Dermis blood vessel endothelial cell (primary cell): ENCODE results near the gene B3GNT4. TPM values are rescaled to one million over a fixed set of nuclear protein-coding genes. Genes with fewer than 3 reads are reported as not detected.
"Not testable (repeated sequence)": the region's sequence is repeated elsewhere in the genome, so short reads cannot be mapped to it uniquely, and the experiment has no call there.

ENCODE experiments used
- DNase-seq: peaks from one replicate; pipeline ENCODE4 v3.0.0; 2010
- total RNA-seq: library from RNA; depleted of rRNA; stranded (reverse); fragments of >200 nt; gene quantifications from 2 replicates; pipeline ENCODE4 v1.2.3, GENCODE V29; 2014

B3GNT4 gene
- total RNA-seq, 1 donor from 2014 or later: 0.17 TPM

DNA sequence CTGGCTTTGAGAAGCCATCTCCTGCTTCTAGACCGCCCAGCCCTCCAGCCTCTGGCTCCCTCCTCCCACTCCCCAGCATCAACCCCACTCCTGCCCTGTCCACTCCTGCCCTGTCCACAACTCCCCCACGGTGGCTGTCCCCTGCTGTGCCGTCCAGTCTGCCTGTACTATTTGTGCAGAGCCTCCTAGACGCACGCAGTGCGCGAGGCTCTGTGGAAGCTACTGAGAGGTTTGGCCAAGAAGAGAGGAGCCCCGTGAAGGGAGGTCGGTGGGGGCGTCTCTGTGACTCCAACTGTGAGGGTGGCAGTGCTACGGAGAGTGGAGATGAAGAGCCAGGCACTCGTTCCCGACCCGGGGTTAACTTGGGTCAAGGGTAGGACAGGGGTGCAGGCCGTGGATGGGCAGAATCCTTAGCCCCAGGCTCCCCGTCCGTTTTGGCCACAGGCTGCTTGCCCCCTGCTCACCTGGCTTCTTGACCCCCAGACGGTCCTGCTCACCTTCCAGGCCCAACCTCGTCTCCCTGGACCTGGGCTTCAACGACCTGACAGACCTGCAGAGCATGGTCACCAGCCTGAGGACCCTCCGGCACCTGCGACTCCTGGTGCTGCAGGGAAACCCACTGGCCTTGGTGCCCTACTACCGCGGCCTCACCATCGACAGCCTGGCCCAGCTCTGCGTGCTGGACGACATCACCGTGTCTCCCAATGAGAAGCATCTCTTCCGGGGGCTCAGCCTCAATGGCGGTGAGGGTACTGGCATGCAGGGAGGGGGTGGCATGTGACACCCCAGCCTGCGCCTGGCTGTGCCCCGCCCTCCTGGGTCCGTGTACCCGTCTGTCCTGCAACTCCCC, 13.7 kb upstream of the B3GNT4 start:
- DNase-seq: no peak

DNA sequence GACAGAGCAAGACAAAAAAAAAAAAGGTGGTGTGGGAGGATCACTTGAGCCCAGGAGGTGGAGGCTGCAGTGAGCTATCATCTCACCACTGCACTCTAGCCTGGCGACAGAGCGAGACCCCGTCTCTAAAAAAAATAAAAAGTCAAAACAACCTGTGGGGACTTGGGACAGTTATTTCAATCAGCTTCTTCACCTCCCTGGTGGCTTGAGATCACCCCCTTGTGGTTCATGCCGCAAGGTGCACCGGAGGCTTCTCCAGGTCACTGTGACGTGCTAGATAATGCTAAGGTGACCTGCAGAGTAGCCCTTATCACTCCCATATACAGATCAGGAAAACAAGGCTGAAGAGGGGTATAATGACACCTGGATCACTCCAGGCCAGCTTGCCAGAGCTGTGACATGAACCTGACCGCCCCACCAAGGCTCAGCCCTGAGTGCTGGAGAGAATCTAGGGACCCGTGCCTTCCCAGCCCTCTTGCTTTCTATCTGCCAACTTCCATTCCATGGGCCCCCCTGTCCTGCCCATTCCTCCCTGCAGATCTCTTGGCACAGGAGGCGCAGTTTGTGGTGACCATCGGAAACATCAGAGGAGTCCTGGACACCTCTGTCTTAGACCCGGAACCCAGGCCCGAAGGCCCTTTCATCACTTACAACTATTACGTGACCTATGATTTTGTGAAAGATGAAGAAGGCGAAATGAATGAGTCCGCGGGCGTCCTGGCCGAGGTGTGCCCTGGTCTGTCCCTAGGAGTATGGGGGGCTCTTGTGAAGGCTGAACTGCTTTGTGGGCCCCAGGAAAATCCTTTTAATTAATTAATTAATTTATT, 12.5 kb upstream of the B3GNT4 start:
- DNase-seq: peak; percentile 88

DNA sequence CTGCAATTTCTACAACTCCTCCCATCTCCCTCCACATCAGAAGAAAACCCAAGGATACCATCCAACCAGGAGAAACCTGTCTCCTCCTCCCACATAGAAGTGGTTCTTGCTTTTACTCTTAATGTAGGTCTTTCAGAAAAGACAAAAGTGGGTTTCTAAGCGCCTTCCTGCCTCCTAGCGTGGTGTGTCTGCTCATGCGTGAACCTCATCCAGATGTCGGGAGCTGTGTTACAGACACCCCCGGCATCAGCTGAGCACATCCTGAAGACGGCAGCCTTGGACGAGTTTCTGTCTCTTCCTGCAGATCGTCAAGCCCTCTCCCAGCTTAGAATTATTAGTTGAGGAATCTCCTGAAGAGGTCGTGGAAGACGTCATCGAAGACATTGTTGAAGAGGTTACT, 11.1 kb upstream of the B3GNT4 start:
- no peak for DNase-seq

DNA sequence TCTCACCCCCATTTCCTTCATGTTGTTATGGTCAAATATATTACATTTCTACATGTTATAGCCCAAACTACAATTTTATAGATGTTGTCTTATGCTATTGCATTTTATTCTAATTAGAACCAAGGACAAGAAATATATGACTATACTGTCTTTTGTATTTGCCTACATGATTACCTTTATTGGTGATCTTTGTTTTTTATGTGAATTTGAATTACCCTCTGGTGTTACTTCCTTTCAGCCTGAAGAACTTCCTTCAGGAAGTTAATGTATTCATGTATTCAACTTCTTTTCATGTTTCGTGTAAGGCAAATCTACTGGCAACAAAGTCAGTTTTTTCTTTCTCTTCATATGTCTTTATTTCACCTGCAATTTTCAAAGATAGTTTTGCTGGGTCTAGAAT, 8.7 kb upstream of the B3GNT4 start:
- no peak for DNase-seq

DNA sequence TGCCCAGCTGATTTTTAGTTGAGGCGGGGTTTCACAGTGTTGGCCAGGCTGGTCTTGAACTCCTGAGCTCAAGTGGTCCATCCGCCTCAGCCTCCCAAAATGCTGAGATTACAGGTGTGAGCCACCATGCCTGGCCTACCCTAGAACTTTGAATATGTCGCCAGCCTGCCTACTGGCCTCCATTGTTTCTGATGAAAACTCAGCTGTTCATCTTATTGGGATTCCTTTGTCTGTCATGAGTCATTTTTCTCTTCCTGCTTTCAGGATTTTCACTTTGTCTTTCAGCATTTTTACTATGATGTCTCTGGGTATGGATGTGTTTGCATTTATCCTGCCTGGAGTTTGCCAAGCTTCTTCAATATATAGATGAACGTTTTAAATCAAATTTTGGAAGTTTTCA, 8.1 kb upstream of the B3GNT4 start:
- no peak for DNase-seq

DNA sequence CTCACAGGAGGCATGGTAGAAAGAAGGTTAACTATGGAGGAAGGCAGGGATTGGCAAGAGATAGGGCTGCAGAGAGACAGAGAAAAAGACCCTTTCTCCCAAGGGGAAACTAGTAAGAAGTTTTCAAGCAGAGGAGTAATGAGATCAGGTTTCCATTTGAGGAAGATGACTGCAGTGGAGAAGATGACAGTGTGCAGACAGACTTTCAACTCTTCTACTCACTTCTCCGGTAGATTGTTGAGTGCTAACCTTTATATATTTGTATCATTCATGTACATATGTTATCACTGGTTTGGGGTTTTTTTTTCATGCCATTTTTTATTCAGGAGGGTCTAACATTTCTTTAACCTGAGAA, 5.9 kb upstream of the B3GNT4 start:
- DNase-seq: no peak

DNA sequence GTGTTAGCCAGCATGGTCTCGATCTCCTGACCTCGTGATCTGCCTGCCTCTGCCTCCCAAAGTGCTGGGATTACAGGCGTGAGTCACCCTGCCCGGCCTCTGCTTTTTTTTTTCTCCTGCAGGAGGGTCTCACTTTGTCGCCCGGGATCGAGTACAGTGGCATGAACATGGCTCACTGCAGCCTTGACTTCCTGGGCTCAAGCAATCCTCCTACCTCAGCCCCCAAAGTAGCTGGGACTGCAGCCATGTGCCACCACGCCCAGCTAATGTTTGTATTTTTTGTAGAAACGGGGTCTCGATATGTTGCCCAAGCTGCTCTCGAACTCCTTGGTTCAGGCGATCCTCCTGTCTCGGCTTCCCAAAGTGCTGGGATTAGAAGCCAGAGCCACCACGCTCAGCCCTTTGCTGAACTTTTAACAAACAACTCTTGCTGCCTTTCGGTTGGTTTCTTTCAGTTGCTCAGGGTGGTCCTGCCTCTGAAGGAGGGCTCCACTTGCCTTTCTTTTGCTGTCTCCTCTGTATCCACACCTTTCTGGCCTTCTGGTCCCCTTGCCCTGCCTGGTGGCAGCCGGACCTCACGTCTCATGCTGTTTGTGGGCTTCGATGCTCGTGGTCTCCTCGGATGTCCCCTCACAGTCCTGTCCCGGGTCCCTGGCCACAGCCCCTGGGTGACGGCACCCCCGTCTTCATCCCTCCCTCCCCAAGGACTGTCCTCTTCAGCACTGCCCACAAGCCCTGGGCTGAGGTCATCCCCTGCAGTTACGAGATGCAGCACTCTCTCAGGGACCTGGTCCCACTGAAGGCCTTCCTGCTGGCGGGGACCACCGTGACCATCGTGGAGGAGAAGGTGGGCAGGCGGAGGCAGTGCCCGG, 3.8 kb upstream of the B3GNT4 start:
- no peak for DNase-seq

DNA sequence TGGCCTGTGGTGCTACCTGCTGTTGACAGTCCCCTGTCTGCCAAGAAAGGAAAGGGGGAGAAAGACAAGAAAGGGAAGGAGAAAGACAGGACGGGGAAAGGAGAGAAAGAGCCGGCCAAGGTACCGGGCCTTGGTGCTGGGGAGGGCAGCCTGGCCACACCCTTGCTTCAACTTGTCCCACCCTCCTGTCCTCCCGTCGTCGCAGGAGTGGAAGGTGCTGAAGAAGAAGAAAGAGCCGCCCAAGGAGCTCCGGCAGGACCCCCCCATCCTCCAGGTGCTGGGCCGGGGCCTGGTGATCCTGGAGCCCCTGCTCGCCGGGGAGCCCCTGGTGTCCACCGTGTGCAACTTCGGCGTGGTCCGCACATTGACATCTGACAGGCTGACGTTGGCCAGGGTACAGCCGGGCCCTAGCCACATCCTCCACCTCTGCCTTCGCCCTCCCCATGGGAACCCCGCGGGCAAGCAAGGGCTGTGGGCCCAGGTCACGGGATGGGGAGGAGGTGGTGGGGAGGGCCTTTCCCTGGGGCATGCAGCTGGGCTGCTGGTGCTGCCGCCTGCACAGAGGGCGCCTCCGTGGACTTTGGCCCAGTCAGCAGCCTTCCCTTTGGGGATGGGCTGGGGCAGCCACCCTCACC, 2.9 kb upstream of the B3GNT4 start:
- DNase-seq: no peak

DNA sequence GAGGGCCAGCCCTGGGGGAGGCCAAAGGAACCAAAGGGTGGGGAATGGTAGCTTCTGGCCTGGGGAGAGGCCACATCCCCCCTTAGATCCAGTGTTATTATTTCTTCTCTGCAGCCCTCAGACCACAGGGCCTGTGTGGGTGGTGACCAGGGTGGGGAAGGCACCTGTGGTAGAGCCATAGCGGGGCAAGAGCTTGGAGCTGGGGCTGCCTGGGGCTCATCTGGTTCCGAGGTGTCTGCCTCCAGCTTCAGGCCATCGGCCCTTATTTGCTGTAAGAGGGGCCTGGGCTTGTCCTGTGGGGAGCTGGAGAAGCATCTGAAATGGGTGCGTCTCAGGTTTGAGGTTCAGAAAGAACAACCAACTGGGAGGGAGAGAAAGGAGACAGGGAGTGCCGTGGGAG, 2.1 kb upstream of the B3GNT4 start:
- no peak for DNase-seq

DNA sequence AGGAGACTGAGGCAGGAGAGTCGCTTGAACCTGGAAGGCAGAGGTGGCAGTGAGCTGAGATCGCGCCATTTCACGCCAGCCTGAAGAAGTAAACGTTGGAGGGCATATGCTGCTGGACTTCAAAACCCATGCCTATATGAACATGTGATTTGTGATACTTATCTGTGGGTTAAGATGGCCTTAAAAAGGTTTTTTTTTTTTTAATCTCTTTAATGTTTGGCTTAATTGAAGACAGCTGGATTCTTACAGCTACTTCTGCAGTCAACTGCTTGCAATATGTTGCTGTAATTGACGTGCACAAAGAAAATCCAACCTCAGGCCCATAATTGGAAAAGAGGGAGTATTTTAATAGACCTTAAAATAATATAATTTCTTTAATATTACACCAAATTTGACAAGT, 1.5 kb upstream of the B3GNT4 start:
- no peak for DNase-seq

DNA sequence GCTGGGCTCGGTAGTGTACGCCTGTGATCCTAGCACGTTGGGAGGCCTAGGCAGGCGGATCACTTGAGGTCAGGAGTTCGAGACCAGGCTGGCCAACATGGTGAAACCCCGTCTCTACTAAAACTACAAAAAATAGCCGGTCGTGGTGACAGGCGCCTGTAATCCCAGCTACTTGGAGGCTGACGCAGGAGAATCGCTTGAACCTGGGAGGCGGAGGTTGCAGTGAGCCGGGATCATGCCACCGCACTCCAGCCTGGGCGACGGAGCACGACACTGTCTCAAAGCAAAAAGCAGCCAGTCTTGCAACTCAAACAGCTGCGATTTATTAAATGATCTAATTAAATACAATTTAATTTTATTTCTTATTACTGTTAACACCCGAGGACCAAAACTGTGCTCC, 698 bp upstream of the B3GNT4 start:
- not testable (repeated sequence) for DNase-seq

DNA sequence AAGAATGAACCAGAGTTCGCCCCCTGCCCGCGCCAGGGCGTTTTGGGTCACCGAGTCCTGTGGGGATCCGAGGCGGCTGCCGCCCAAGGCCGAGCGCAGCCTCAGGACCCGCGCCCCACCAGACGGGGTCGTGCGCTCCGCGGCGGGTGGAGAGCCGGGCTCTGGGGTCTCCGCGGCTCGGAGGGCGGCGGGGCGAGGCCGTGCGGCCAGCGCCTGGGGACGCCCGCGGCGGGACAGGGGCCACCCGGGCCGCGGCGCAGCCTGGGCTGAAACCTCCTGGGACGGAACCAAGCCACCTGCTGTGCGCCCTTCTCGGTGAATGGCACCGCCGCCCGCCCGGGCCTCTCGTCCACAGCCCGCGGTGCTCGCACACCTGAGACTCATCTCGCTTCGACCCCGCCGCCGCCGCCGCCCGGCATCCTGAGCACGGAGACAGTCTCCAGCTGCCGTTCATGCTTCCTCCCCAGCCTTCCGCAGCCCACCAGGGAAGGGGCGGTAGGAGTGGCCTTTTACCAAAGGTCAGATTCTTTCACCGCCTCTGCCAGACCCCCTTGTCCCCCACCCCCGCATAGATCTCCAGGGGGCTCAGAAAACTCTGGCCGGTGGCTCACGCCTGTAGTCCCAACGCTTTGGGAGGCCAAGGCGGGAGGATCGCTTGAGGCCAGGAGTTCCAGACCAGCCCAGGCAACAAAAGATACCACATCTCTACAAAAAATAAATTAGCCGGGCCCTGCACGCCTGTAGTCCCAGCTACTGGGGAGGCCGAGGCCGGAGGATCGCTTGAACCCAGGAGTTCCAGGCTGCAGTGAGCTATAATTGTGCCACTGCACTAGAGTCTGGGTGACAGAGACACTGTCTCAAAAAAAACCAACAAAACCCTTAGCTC, 901 bp downstream of the B3GNT4 start:
- no peak for DNase-seq

DNA sequence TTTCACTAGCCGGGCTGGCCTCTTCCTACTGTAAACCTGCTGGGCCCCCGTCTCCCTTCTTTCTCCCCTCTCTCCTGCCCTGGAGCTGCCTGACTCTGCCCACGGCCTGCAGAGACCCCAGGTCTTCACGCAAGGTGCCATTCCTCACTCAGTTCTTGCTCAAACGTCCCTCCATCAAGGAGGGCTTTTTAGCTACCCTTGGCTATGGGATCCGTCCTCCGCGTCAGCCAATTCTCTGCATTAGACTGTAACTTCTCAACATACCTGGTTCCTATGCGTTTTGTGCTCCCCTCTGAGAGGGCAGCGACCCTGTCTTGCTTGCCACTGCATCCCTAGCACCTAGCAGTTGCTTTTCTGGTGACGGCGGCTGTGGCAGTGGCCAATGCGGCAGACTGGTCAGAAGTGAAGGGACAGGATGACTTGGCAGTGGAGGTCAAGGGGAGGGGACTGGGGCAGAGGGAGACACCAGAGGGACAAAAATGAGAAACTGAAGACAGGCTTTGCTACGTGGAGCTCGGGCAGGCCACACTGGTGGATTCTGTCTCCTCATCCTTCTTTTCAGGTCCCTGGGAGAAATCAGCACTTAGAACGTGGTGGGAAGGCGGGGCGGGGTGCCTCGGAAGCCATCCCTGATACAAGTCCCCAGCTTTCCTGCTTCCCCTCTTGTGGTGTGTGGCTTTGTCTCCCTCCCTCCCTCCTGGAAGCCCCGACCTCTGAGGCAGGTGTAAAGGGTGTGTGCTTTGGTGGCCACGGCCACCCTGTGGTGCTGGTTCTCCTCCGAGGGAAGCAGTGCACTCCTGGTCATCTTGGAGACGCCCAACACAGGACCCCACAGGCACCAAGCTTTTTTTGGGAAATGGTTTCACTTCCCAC, 1.8 kb downstream of the B3GNT4 start:
- no peak for DNase-seq

DNA sequence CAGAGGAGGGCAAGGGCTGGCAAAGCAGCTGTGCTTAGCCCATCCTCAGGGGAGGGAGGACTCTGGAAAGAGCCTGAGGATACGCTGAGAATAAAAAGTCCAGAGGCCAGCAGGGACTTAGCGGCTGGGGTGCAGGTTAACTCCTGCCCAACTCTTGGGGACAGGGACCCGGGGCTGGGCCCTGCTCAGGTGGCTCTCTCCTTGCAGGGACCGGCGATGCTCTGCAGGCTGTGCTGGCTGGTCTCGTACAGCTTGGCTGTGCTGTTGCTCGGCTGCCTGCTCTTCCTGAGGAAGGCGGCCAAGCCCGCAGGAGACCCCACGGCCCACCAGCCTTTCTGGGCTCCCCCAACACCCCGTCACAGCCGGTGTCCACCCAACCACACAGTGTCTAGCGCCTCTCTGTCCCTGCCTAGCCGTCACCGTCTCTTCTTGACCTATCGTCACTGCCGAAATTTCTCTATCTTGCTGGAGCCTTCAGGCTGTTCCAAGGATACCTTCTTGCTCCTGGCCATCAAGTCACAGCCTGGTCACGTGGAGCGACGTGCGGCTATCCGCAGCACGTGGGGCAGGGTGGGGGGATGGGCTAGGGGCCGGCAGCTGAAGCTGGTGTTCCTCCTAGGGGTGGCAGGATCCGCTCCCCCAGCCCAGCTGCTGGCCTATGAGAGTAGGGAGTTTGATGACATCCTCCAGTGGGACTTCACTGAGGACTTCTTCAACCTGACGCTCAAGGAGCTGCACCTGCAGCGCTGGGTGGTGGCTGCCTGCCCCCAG, 2.8 kb downstream of the B3GNT4 start:
- DNase-seq: no peak

DNA sequence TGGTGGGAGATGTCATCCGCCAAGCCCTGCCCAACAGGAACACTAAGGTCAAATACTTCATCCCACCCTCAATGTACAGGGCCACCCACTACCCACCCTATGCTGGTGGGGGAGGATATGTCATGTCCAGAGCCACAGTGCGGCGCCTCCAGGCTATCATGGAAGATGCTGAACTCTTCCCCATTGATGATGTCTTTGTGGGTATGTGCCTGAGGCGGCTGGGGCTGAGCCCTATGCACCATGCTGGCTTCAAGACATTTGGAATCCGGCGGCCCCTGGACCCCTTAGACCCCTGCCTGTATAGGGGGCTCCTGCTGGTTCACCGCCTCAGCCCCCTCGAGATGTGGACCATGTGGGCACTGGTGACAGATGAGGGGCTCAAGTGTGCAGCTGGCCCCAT, 3.5 kb downstream of the B3GNT4 start:
- no peak for DNase-seq

DNA sequence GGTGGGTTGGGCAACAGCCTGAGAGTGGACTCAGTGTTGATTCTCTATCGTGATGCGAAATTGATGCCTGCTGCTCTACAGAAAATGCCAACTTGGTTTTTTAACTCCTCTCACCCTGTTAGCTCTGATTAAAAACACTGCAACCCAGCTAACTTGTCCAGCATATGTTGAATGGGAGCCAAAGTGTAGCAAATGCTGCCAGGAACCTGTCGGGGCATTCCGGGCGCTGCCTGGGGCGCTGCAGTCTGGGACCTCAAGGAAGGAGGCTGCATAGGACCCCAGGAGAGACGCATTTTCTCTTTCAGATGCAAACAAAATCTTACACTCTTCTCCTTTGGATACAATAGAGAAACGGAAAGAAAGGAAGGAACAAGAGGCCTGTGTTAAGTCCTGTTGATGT, 3.9 kb downstream of the B3GNT4 start:
- no peak for DNase-seq

DNA sequence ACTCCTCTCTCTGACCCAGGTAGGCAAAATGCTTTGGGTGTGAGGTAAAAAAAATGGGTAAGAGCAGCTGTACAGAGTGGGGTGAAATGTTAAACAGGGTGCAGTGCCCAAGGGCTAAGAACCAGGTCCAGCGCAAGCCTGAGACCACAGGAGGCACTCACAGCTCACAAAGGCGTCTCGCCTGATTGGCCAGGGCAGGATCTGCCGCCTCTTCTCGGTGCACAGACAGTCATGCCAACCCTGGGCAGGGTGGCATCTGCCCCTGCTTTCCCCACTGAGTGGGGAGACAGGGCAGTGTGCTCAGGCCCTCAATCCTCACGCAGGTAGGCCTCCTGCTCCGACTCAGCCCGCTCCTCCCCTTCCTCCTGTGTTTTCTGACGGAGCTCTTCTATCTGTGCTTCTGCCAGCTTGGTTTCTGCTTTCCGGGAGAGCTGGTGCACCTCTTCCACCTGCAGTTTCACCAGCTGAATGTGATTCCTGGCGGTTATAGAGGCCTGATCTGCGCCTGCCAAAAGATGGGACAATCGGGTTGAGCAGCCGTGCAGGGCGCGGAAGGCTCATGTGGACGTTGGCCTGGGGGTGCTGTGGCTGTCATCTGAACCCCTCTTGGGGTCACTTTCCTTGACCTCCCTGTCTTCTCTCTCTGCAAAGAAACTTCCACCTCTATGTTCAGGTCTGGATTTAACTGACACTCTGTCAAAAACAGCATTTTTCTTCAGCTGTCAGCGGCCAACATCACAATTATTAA, 4.7 kb downstream of the B3GNT4 start:
- DNase-seq: no peak

DNA sequence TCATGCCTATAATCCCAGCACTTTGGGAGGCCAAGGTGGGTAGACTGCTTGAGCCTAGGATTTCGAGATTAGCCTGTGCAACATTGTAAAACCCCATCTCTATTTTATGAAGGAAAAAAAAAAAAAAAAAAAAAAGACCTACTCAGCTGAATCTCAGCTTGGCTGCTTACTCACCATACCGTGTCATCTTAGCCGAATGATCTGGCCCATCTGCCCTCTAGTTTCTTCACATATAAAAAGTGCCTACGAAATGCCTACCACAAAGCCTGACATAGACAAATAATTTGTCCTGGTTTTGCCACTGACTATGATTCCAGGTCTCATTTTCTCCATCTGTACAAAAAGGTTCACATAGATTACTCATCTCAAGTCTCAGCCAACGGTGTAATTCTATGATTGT, 12.3 kb downstream of the B3GNT4 start:
- DNase-seq: no peak

DNA sequence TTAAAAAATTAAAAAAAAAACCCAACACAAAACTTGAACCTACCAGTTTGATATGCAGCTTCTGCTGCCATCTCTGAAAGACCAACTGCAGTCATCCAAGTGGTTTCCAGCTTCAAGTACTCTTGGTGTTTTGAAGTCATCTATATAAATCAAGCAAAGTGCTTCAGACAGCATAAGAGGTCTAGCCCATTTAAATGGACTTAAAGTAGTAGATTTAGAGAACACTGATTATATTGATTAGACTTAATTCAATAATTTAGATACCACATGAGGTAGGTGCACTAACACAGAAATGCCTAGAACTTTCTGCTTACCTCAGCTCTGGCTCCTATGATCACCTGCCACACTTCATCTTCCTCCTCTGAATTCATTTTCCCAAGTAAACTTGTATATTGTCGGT, 12.9 kb downstream of the B3GNT4 start:
- DNase-seq: no peak
